ENCODE results near the gene OR51A2.

Gene OR51A2

DNA sequence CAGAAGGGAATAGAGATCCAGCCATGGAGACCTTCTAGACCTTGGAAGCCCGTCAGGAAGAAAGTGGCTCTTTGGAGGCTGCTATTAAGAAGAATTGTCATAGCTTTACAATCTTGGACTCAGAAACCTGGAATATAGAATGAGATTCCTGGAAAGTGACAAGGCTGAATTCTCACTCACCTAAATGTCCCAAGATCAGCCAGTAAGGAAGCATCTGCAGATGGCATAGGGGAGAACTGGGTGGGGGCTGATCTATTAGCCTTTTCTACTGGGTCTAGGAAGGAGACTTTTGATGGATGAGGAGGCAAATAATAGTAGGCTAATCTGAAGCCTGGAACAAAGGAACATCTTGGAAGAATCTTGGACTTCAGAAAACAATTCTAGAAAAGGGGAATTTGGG lies 31.3 kb downstream of the OR51A2 start, which contains the start of gene OR51G1:
OR51G1 (minus strand) TSS at position 101 of the 400 bp plus-strand sequence; CDS start at position 101, 0 bp downstream.
- no peak for TF ChIP-seq GATA3 (IDR thresholded peaks at IDR 0.05; ENCODE audit: low read depth, low read length)
- no peak for TF ChIP-seq GATA2 (IDR thresholded peaks at IDR 0.05; ENCODE audit: low read depth, low read length)

GRCh38 chr11:4922304-4922703 lies 33.2 kb downstream of the OR51A2 start:
- TF ChIP-seq GATA3 (IDR thresholded peaks at IDR 0.05; ENCODE audit: low read depth, low read length) (no peak), GATA2 (IDR thresholded peaks at IDR 0.05; ENCODE audit: low read depth, low read length) (no peak)

DNA sequence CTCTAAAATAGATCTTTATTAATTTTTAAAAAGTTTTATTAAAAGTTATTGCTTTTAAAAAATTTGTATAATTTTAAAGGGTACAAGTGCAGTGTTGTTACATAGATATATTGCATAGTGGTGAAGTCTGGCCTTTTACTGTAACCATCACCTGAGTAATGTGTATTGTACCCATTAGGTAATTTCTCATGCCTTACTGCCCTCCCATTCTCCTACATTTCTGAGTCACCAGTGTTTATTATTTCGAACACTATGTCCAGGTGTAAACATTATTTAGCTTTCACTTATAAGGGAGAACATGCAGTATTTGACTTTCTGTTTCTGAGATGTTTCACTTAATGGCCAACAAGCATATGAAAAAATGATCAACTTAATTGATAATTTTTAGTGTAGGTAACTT lies 33.7 kb downstream of the OR51A2 start:
- TF ChIP-seq GATA2 (IDR thresholded peaks at IDR 0.05; ENCODE audit: low read depth, low read length) (no peak), GATA3 (IDR thresholded peaks at IDR 0.05; ENCODE audit: low read depth, low read length) (no peak)

GRCh38 chr11:4919250-4919649 lies 36.3 kb downstream of the OR51A2 start, which contains the start of gene OR51G2:
OR51G2 (minus strand) TSS chr11:4919350; CDS start chr11:4915663, 3,687 bp downstream.
- TF ChIP-seq GATA2 (IDR thresholded peaks at IDR 0.05; ENCODE audit: low read depth, low read length) (no peak), GATA3 (IDR thresholded peaks at IDR 0.05; ENCODE audit: low read depth, low read length) (no peak)

- TF ChIP-seq GATA3 (IDR thresholded peaks at IDR 0.05; ENCODE audit: low read depth, low read length) (no peak), GATA2 (IDR thresholded peaks at IDR 0.05; ENCODE audit: low read depth, low read length) (no peak)
These were observed 38.9 kb downstream of the OR51A2 start for GRCh38 chr11:4916581-4916980.

Data from SH-SY5Y (cell line).